Heart right ventricle (tissue), 16 donors: Measurements from ENCODE around the gene COL5A2. TPM values are rescaled to one million over a fixed set of nuclear protein-coding genes. Genes with fewer than 3 reads are reported as not detected.

Experiments
- ATAC-seq, 8 donors: fragments of 200-7000 bp; cut with Tn5 transposase; one replicate each; pipeline ENCODE4 v1.9.1; 2020; ENCODE audit warnings: mild to moderate bottlenecking in 8 of 8, moderate library complexity in 8 of 8, moderate number of reproducible peaks in 1 of 8
- DNase-seq, 2 donors: peaks; one replicate each; pipeline ENCODE4 v3.0.0-alpha.2; 2020
- H3K27ac ChIP-seq, 10 donors: fragments of 200-600 bp; sonication (generic) in 2 of 10; one replicate each; pipeline versions ENCODE4 v1.5.0 to v1.8.0; 2020 to 2022; ENCODE audit warnings: mild to moderate bottlenecking in 3 of 10
- H3K27me3 ChIP-seq, 7 donors: fragments of 200-600 bp; one replicate each; pipeline ENCODE4 v1.8.0; 2021 to 2022; ENCODE audit warnings: mild to moderate bottlenecking in 2 of 7
- H3K36me3 ChIP-seq, 9 donors: fragments of 200-600 bp; sonication (generic) in 1 of 9; one replicate each; pipeline versions ENCODE4 v1.5.0 to v1.8.0; 2020 to 2022; ENCODE audit warnings: mild to moderate bottlenecking in 2 of 9
- H3K4me1 ChIP-seq, 9 donors: fragments of 200-600 bp; sonication (generic) in 1 of 9; one replicate each; pipeline versions ENCODE4 v1.5.0 to v1.8.0; 2020 to 2022; ENCODE audit warnings: mild to moderate bottlenecking in 4 of 9
- H3K4me3 ChIP-seq, 10 donors: fragments of 200-600 bp; sonication (generic) in 2 of 10; one replicate each; pipeline versions ENCODE4 v1.5.0 to v1.8.0; 2020 to 2022; ENCODE audit warnings: mild to moderate bottlenecking in 7 of 10, moderate library complexity in 2 of 10
- H3K9me3 ChIP-seq, 11 donors: fragments of 200-600 bp in 10 of 11; sonication (generic) in 2 of 11; one replicate each; pipeline versions ENCODE4 v1.5.0 to v1.8.0; 2013 to 2022; ENCODE audit warnings: mild to moderate bottlenecking in 2 of 11, control low read depth in 1 of 11, moderate library complexity in 1 of 11
- WGBS, 2 donors: extraction: QIAGEN DNeasy Blood & Tissue Kit; methylation state at CpG; one replicate each; pipeline ENCODE4 v1.1.7; 2013; ENCODE audit warnings: inconsistent platforms in 1 of 2; 5-methylcytosine and 5-hydroxymethylcytosine counted together
- intact Hi-C, 10 donors: fragments of 100-400 bp; cut with DNase I; formaldehyde crosslinking; loops; one replicate each; pipeline versions ENCODE4 v1.11.1 to v1.14.2; 2022
- polyA plus RNA-seq, 2 donors: library from polyadenylated mRNA; stranded (reverse); fragments of 200-250 nt; gene quantifications; one replicate each; pipeline ENCODE4 v1.2.3, GENCODE V29; 2013
- total RNA-seq, 10 donors: library from RNA; stranded (reverse); fragmentation: NEBNext Ultra II Directional in 3 of 10; extraction: Animal tissue kit (Norgen Biotek cat#: 25700) in 3 of 10; gene quantifications; one replicate each; pipeline versions ENCODE4 v1.2.1 to v1.2.4, GENCODE V29; 2021 to 2023
- TF ChIP-seq, protein P1 (sequence below), 9 donors: fragments of 200-600 bp; sonication (generic) in 2 of 9; IDR thresholded peaks; one replicate each; pipeline versions ENCODE4 v1.5.0 to v1.8.0; 2021 to 2022; ENCODE audit warnings: antibody characterized with exemption in 9 of 9, mild to moderate bottlenecking in 5 of 9, moderate library complexity in 1 of 9
- donor health status: Arrhythmogenic right ventricular cardiomyopathy.
- donor health status: ischemic (EF 13 %, LVEDD 7.1; RV severe dilation, severe dysfunction).
- donor health status: healthy with polysubstance abuse.
- donor health status: DM: no; HTN: yes; CAD: no.
- donor health status: DM: no; HTN: no; CAD: no.
- donor health status: ischemic (EF 25% LVEDD 6.9; RV normal size, moderate dysfunction).
- donor health status: ischemic (EF 25% LVEDD 5.7; RV mildly dilated, moderate dysfunction).
- donor health status: healthy.
- donor health status: DM: yes; HTN: yes; CAD: no.
- donor health status: Ischemic cardiomyopathy.
- donor health status: ischemic (EF 35%, LVEDD 5.7; RV mildly dilated, moderate dysfunction).
- donor health status: nonischemic (EF 11% LVEDD 7.7; RV severe dilation, severe dysfunction).
- donor health status: DM: yes; HTN: yes; CAD: no.
- donor health status: PGD.
- donor health status: ischemic (EF 29% LVEDD 5.4; RV normal size, mild dysfunction).
- donor health status: nonischemic (EF 23%, LVEDD 6.1; RV moderate dilation, normal function).

COL5A2 gene
- total and polyA plus RNA-seq, 12 donors, result 4.8 to 44.7 (median 8.7) TPM

DNA sequence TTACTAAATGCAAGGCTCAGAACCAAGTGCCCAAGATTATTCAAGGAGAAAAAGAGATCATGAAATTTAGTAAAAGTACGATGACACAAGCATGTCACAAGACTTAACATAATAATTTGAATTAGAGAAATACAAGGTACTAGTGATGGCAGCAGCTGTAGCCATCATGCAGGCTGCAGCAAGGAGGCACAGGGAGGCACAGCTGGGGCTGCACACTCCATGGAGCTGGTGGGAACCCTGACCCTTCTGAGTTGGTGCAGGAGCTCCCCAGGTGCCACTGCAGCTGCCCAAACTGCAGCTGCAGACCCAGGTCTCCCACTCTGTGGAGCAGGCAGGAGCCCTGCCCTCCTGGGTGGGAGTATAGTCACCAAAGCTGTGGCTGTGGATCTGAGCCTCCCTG, 159.4 kb downstream of the COL5A2 start:
- Histone ChIP-seq H3K27ac (no peak overlapping the region), H3K36me3 (no peaks in the 10 kb centered on the region), H3K27me3 (no peaks in the 10 kb centered on the region), H3K4me1 (no peaks in the 10 kb centered on the region), H3K4me3 (no peak overlapping the region), H3K9me3 (no peaks in the 10 kb centered on the region)
- intact Hi-C loops, result no loop called here
- 88 to 97% methylated on average over 1 of the region's 1 CpG for WGBS, 2 donors
- ATAC-seq, result no peak
- no peak for DNase-seq
- TF ChIP-seq, protein P1, sequence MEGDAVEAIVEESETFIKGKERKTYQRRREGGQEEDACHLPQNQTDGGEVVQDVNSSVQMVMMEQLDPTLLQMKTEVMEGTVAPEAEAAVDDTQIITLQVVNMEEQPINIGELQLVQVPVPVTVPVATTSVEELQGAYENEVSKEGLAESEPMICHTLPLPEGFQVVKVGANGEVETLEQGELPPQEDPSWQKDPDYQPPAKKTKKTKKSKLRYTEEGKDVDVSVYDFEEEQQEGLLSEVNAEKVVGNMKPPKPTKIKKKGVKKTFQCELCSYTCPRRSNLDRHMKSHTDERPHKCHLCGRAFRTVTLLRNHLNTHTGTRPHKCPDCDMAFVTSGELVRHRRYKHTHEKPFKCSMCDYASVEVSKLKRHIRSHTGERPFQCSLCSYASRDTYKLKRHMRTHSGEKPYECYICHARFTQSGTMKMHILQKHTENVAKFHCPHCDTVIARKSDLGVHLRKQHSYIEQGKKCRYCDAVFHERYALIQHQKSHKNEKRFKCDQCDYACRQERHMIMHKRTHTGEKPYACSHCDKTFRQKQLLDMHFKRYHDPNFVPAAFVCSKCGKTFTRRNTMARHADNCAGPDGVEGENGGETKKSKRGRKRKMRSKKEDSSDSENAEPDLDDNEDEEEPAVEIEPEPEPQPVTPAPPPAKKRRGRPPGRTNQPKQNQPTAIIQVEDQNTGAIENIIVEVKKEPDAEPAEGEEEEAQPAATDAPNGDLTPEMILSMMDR (IDR thresholded peaks at IDR 0.05), result no peak

- TF ChIP-seq, protein P1 (IDR thresholded peaks at IDR 0.05), result no peak
- Histone ChIP-seq H3K4me1 (peaks cover 0 to 10% (median 0%) of the 10 kb centered on the region in 9 donors), H3K4me3 (no peak overlapping the region), H3K9me3 (no peaks in the 10 kb centered on the region), H3K36me3 (no peaks in the 10 kb centered on the region), H3K27me3 (no peaks in the 10 kb centered on the region), H3K27ac (no peak overlapping the region)
- DNase-seq (no peak), ATAC-seq (no peak)
- intact Hi-C loops, result no loop called here
Measured at GRCh38 chr2:189018631-189019030, 160.9 kb downstream of the COL5A2 start.

DNA sequence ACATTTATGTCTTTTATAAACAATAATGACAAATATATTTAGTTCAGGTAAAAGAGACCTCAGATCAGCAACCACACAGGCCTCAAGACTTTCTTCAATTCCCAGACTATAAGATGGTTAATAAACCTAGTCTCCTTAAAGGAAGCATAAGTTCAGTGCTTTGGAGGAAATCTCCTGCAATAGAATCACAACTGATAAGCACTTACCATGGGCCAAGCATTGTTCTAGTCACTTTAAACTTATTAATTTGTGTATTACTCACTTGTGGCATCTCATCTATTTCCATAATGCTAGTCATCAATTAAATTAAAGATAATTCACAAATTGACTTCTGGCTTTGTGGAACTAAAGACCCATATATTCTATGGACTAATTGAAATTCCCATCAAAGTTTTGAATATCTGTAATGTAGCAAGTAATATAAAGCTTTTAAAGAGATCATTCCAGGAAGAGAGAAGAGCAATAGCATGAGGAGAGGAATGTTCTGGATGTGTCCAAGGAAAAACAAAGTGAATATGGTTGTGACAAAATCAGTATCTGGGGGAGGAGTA, 163.2 kb downstream of the COL5A2 start:
- peaks cover 0 to 17% (median 0%) of the 10 kb centered on the region in 9 donors for H3K36me3 ChIP-seq
- H3K27me3 ChIP-seq, result no peaks in the 10 kb centered on the region

DNA sequence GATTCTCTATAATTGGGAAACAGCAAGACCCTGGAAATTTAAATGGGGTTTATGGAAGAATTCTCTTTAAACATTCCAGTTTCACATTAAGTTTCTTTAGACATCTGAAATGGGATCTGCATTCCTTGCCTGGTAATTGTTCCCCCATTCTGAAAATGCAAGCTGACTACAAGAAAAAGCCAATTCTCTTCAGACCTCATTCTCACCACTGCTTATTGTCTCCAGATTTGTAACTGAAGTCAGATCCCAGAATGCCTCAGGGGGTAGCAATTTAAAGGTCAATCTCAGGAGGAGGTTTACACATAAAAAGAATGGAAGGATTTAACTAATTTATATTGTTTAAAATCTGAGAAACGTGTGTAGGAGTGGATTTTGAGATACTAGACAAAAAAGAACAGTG, 164.2 kb downstream of the COL5A2 start:
- DNase-seq (no peak), ATAC-seq (no peak)
- H3K4me1 ChIP-seq, result peaks cover 0 to 10% (median 0%) of the 10 kb centered on the region in 9 donors
- no peaks in the 10 kb centered on the region for H3K9me3 ChIP-seq
- 57 to 72% methylated on average over 1 of the region's 1 CpG for WGBS, 2 donors
- intact Hi-C loops, result no loop called here
- H3K27me3 ChIP-seq, result no peaks in the 10 kb centered on the region
- H3K4me3 ChIP-seq, result no peak overlapping the region
- H3K27ac ChIP-seq, result peak overlapping the region in 2 of 10 donors; percentile 11 to 12
- peaks cover 0 to 27% (median 0%) of the 10 kb centered on the region in 9 donors for H3K36me3 ChIP-seq
- TF ChIP-seq, protein P1 (IDR thresholded peaks at IDR 0.05), result no peak

More for the DNA sequence above, 163.2 kb downstream of the COL5A2 start:
- H3K27ac ChIP-seq, result no peak overlapping the region
- TF ChIP-seq, protein P1 (IDR thresholded peaks at IDR 0.05), result no peak
- no peak for DNase-seq
- intact Hi-C loops, result no loop called here
- H3K9me3 ChIP-seq, result no peaks in the 10 kb centered on the region
- no peak overlapping the region for H3K4me3 ChIP-seq
- H3K4me1 ChIP-seq, result peaks cover 0 to 10% (median 0%) of the 10 kb centered on the region in 9 donors
- no peak for ATAC-seq
